ENCODE data around the gene TNC.

Gene TNC

GRCh38 chr9:115107701-115108100 is 10.3 kb downstream of the TNC start:
- Histone ChIP-seq H3K4me3 (no peak overlapping the region), H3K27ac (peak overlapping the region in 1 of 21 experiments; percentile 5)

GRCh38 chr9:115106642-115107041 is 11.3 kb downstream of the TNC start:
- Histone ChIP-seq H3K4me3 (no peak overlapping the region), H3K27ac (peak overlapping the region in 4 of 21 experiments; percentile 5 to 59 (median 38))

- H3K27ac ChIP-seq, result peak overlapping the region in 7 of 21 experiments; percentile 5 to 59 (median 26)
These were observed 12.0 kb downstream of the TNC start for GRCh38 chr9:115106001-115106400.

GRCh38 chr9:115104908-115105307 is 13.0 kb downstream of the TNC start:
- Histone ChIP-seq H3K4me3 (no peak overlapping the region), H3K27ac (peak overlapping the region in 8 of 21 experiments; percentile 13 to 85 (median 54))

More at GRCh38 chr9:115106001-115106400, 12.0 kb downstream of the TNC start:
- no peak overlapping the region for H3K4me3 ChIP-seq

- Histone ChIP-seq H3K4me3 (no peak overlapping the region), H3K27ac (peak overlapping the region in 9 of 21 experiments; percentile 9 to 85 (median 49))
These were observed 14.0 kb downstream of the TNC start for GRCh38 chr9:115103746-115104477.

GRCh38 chr9:115099901-115100300 is 18.1 kb downstream of the TNC start:
- Histone ChIP-seq H3K4me3 (no peak overlapping the region), H3K27ac (no peak overlapping the region)

- Histone ChIP-seq H3K4me3 (no peak overlapping the region), H3K27ac (peak overlapping the region in 4 of 21 experiments; percentile 9 to 45 (median 32))
These were observed 19.6 kb downstream of the TNC start for GRCh38 chr9:115098226-115098965.

- Histone ChIP-seq H3K27ac (no peak overlapping the region), H3K4me3 (no peak overlapping the region)
These were observed 24.4 kb downstream of the TNC start for GRCh38 chr9:115093520-115093919.

GRCh38 chr9:115090486-115090885 is 27.5 kb downstream of the TNC start:
- no peak overlapping the region for H3K27ac ChIP-seq

GRCh38 chr9:115088860-115089259 is 29.1 kb downstream of the TNC start:
- no peak overlapping the region for H3K27ac ChIP-seq
- no peak overlapping the region for H3K4me3 ChIP-seq

More at GRCh38 chr9:115090486-115090885, 27.5 kb downstream of the TNC start:
- no peak overlapping the region for H3K4me3 ChIP-seq

- H3K27ac ChIP-seq, result no peak overlapping the region
- H3K4me3 ChIP-seq, result no peak overlapping the region
These were observed 31.1 kb downstream of the TNC start for GRCh38 chr9:115086886-115087285.

- H3K4me3 ChIP-seq, result no peak overlapping the region
- no peak overlapping the region for H3K27ac ChIP-seq
These were observed 31.5 kb downstream of the TNC start for GRCh38 chr9:115086461-115086860.

GRCh38 chr9:115085773-115086377 is 32.1 kb downstream of the TNC start:
- Histone ChIP-seq H3K4me3 (no peak overlapping the region), H3K27ac (no peak overlapping the region)

GRCh38 chr9:115084709-115085108 is 33.2 kb downstream of the TNC start:
- Histone ChIP-seq H3K4me3 (no peak overlapping the region), H3K27ac (no peak overlapping the region)

- no peak overlapping the region for H3K27ac ChIP-seq
- H3K4me3 ChIP-seq, result no peak overlapping the region
These were observed 33.8 kb downstream of the TNC start for GRCh38 chr9:115084157-115084556.

GRCh38 chr9:115080242-115080641 is 37.7 kb downstream of the TNC start:
- H3K4me3 ChIP-seq, result no peak overlapping the region
- no peak overlapping the region for H3K27ac ChIP-seq

- no peak overlapping the region for H3K4me3 ChIP-seq
- no peak overlapping the region for H3K27ac ChIP-seq
These were observed 38.8 kb downstream of the TNC start for GRCh38 chr9:115079156-115079555.

GRCh38 chr9:115073456-115073855 is 44.5 kb downstream of the TNC start:
- Histone ChIP-seq H3K27ac (no peak overlapping the region), H3K4me3 (no peak overlapping the region)

GRCh38 chr9:115071176-115071575 is 46.8 kb downstream of the TNC start:
- H3K27ac ChIP-seq, result no peak overlapping the region

GRCh38 chr9:115069771-115070170 is 48.2 kb downstream of the TNC start:
- no peak overlapping the region for H3K4me3 ChIP-seq
- H3K27ac ChIP-seq, result no peak overlapping the region

More at GRCh38 chr9:115071176-115071575, 46.8 kb downstream of the TNC start:
- H3K4me3 ChIP-seq, result no peak overlapping the region

- Histone ChIP-seq H3K4me3 (no peak overlapping the region), H3K27ac (no peak overlapping the region)
These were observed 48.7 kb downstream of the TNC start for GRCh38 chr9:115069302-115069701.
